Effector CD8-positive, alpha-beta T cell (primary cell): Measurements from ENCODE around the gene ADPRH.
"Not testable (repeated sequence)": the region's sequence is repeated elsewhere in the genome, so short reads cannot be mapped to it uniquely, and the experiment has no call there.

Source experiments
- DNase-seq: peaks from one replicate; lab custom pipeline; 2025; lab: John Stamatoyannopoulos, UW
- total RNA-seq, 4 experiments: gene quantifications; one replicate each; lab custom pipeline; 2026; lab: John Stamatoyannopoulos, UW

ADPRH gene
- total RNA-seq, result 1.5 to 10.9 (median 7.5) reads per million in 4 experiments

DNA sequence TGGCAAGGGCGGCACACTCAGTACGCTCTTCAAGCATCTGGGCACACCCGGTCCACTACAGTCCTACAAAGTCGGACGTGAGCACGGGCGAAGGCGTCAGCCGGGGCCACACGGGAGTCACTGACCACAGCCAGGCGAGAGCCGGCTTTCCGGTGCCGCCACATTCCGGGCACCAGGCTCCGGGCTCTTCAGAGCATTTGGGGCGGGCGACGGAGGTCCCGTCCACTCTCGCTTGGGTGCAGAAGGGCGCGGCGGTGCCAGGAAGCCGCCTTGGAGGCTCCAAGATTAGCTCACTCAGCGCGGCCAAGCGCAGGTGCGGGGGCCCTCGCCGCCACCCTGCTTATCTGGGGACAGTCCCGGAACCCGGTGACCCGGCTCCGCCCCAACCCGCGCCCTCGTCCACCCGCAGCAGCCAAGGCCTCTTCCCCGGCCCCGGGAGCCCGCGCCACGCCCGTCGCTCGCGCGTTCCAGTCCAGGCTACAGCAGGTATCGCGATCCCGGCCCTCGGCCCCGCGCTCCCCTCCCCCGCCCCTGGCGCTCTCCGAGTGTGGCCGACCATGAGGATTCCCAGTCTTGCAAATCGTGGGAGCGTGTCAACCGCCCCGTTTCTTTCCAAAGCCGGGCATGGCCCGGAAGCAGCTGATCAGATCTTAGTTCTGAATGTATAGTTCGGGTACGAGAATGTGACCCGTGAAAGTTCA lies at the start of gene ADPRH:
TSS of gene ADPRH (plus strand) at position 127 of the 701 bp plus-strand sequence. CDS start 2,678 bp downstream, outside the sequence.
- DNase-seq, result no peak

DNA sequence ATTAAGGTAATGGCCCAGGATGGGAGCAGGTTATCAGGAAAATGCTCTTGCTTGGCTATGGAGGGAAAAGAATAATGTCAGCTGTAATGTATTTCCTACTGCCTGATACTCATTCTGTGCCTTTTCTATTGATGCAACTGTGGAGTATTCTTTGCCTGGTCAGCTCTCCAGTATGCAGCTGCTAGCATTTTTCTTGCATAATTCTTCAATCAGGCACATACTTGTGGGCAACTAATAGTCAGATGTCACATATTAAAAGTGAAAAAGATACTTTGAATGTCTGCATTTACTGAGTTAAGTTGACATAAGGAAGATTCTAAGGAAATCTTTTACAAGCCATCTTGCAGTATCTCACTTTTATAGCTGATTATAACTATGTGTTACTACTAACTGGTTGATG lies 49.4 kb upstream of the ADPRH start:
- no peak for DNase-seq

DNA sequence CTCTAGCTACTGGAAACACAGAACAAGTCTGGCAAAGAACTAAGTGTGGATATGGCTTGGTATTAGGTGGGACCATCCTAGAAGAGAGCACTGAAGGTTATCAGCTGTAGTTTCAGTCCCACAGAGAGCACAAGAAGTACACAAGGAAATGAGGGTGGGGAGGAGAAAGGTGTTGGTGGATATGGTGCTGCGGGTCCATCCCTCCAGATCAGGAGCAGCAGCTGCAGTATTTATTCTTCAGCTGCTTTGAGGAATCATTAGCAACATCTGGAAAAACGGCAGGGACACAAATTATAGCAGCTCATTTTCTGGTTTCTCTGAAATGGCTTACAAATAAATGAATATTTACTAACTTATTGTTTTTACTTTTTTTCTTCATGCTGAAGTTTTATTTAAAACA lies 48.8 kb upstream of the ADPRH start:
- DNase-seq, result no peak

DNA sequence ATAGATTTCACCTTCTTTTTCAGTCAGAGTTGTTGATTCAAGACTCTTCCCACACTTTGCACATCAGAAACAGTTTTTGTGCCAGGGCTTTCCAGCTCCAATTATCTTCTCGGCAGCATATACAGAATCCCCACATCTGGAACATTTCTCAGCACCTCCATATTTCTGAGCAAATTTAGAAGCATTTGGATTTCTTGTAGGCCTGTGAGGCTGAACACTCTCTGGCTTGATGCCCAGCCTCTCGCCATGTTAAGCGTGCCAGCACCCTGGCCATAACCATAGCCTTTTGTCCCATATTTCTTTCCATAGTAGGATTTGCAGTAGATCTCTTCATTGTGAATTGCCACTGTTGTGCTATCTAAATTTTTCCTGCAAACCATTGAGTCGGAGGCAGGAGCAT lies 48.1 kb upstream of the ADPRH start:
- DNase-seq, result no peak

DNA sequence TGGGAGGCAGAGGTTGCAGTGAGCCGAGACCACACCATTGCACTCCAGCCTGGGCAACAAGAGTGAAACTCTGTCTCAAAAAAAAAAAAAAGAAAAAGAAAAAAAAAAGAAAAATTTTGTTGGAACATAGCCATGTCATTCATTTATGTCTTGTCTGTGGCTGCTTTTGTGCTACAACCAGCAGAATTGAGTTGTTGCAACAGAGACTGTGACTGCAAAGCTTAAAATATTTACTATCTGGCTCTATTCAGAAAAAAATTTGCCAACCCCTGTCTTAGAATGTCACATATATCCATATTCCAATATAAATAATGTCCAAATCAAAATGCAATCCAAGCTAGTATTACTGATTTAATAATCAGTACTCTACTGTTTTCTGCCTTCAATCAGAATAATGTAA lies 45.0 kb upstream of the ADPRH start:
- DNase-seq, result no peak

DNA sequence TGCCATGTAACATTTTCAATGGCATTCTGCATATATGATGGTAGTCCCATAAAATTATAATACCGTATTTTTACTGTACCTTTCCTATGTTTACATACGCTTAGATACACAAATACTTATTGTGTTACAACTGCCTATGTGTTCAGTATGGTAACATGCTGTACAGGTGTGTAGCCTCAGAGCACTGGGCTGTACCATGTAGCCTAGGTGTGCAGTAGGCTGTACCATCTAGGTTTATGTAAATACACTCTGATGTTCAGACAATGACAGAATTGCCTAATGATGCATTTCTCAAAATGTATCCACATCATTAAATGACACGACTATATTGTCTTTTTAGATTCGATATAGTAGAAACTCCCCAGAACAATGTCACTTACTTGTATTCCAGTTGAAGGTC lies 42.5 kb upstream of the ADPRH start:
- no peak for DNase-seq

DNA sequence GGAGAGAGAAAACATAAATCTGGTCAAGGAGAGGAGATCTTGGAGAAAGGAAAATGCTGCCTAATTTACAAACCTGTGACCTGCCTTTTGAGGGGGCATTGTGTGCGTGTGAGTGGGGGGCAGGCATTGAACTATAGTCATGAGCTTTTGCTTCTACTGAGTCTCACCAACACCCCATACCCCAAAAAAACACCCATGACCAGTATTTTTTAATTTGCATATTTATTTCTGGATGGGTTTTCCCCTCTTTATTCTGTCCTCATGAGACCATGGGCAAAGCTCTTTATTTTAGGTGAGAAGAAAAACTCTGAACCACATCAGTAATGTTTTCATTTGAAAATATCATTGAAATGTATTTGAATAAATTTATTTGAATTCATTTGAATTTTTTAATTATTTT lies 40.5 kb upstream of the ADPRH start:
- DNase-seq, result no peak

DNA sequence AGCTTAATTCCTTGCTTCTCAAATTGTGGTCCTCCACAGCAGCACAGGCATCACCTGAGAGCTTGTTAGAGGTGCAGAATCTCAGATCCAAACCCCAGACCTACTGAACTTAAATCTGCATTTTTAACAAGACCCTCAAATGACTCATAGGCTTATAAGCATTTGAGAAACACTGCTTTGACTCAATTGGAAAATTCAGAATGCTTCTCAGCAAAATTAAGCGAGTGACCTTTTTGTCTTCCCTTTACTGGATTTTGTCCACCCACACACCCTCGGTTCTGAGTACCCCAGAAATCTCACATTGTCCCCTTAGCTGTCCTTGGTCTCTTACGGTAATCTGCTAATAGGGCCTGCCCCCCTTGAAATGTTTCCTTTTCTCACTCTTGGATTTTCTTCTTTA lies 37.7 kb upstream of the ADPRH start:
- DNase-seq, result no peak

DNA sequence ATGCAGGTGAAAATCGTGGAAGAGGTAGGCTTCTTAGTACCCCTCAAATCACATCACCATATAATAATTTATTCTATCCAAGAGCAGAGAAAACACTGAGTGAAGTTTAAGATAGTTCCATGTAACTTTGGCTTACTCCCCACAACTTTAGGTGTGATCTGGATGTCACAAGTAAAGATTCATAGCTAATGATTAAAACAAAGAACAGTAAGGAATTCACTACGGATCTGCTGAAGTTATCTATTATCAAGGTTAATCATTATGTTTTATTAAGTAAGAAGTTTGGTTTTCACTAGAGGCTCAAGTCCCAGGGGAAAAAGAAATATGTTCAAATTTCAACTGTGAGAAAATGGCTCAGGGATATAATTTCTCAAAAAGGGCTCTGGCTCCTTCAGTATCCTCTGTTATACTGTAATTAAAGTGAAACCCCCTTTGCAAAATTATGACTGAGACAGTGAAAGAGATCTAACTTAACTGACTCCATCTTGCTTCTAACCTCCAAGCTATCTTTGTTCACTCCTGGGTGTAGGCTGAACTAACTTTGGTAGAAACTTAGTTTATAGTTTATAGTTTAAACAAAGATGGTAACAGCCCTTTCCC lies 37.0 kb upstream of the ADPRH start:
- DNase-seq, result no peak

DNA sequence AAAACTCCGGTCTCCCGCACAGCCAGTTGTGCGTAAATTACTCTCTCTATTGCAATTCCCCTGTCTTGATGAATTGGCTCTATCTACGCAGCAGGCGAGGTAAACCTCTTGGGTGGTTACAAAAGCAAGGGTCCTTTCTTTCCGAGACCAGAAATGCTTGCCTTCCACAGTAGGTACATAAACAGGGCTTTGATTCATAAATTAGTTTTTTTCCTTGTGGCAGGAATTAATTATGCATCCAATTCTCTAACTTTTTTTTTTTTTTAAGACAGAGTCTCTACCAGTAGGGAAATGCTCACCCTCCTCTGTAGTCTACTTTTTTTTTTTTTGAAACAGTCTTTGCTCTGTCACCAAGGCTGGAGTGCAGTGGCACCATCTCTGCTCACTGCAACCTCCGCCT lies 36.1 kb upstream of the ADPRH start:
- DNase-seq, result no peak

DNA sequence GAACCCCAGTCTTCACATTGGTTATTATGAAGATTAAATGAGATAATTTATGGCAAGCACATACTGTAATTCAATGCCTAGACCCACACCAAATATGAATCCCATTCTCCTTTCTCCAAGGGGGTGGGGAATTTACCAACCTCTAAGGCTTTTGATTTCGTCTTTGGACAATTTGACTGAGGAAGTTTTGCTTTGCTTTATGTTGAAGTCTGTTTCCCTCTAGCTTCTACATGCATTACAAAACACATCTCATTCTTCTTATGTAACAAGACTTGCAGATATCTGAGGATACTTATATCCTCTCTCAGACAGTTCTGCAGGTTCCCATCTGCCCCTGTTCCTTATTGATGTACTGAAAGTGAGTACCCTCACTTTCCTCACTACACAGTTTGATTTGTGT lies 32.1 kb upstream of the ADPRH start:
- DNase-seq, result no peak

DNA sequence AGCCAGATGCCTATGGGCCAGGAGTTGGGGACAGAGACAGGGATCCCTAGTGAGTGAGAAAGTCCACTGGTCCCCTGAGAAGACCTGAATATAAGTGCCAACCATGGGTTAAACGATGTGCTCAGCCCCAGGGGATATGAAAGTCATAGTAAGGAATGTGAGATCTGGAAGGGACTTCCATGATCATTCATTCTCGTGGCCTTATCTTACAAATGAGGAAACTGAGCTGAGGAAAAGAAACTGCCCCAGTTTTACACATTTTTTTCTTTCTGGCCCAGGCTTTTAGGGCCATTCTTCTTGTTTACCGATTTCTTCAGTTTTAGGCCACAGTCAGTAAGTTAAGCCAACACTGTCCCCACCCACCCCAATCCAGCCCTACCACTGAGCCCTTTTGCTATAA lies 31.0 kb upstream of the ADPRH start:
- no peak for DNase-seq

DNA sequence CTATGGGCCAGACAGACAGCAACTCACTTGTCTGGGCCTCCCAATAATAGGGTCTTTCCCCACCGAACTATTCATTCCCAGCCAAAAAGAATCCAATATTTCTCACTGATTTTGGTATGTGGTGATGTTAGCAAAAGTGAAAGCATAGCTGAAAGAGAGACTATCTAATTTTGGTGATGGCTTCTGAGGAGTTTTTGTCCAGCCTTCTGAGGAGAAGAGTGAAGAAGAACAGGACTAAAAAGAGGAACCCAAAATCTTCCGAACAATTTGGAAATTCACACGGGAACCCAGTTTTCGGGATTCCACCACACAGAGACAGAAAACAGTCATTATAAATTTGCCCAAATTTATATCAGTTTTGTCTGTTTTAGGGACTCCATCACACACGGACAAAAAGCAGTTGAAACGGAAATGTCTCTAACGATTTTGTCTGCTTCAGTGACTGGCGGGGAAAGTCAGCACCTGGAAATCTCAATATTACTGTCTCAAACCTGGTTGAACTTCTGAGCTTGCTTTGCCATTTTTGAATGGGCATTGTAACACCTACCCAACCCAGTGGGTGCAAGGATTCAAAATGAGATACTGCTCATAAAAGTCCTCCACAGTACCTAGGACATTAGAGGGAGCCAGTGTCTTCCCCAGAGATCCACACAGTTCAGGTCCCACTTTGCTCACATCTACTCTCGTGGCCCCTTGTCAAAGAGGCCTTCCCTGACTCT lies 28.9 kb upstream of the ADPRH start:
- DNase-seq, result no peak

DNA sequence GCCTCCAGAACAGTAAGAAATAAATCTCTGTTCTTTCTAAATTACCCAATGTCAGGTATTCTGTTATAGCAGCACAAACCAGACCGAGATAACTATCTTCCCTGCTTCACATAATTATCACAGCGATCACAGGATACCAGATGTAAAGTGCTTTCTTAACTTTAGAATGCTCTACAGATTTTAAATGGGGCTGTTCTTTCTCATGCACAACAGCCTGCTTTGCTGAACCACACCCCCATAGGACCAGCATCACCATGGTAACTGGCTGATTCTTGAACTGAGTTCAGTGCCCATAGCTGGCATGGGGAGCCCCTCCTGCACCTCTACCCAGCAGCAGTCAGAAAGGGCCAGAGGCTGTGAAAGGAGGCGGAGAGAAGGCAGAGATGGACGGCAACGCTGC lies 27.7 kb upstream of the ADPRH start:
- DNase-seq, result no peak

DNA sequence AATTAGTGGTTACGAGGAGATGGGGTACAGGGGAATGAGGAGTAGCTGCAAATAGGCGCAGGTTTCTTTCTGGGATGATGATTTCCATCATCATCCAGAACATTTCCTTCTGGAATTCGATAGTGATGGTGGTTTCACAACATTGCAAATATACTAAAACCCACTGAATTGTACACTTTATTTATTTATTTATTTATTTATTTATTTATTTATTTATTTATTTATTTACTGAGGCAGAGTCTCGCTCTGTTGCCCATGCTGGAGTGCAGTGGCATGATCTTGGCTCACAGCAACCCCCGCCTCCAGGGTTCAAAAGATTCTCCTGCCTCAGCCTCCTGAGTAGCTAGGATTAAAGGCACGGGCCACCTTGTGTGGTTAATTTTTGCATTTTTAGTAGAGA lies 26.4 kb upstream of the ADPRH start:
- DNase-seq, result not testable (repeated sequence)

DNA sequence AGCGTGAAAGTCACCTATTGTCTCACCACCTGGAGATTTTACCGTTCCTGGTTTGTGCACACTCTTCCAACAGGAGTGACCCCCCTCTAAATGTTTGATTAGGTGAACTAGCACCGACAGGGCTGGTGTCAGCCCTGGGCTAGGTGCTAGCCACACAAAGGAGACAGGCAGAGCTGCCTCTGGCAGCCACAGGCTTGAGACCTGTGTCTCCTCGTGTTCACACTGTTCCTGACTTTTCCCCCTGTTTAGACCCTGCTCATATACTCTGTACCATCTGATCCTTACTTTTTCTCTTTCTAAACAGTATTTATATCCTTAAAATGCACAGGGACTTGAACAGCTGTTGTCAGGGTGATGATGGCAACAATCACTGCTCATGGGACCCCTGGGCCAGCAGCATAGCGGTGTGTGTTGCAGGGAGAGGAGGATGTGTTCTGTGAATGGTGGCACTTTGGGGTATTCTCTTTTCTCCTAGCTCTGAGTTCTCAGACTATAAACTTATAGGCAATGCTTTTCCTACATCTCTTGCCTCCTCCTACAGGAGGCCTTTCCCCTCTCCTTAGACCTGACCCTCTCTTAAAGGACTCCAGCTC lies 25.4 kb upstream of the ADPRH start:
- no peak for DNase-seq

DNA sequence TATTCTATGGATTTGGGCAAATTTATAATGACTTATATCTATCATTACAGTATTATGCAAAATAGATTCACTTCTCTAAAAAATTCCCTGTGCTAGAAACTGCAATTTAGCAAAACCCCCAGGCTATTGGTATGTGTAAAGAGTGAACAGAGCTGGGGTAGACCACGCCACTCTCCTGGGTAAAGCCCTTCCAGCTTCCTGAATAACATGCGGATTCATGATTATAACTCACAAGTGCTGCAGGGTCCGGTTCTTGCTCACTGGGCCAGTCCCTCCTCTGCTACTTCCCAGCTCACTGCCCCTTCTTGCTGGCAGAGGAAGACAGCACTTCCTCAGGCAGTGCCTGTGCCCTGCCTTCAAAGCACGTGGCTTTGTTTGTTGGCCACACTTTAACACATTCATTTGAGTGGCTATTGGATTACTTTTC lies 24.0 kb upstream of the ADPRH start:
- no peak for DNase-seq

DNA sequence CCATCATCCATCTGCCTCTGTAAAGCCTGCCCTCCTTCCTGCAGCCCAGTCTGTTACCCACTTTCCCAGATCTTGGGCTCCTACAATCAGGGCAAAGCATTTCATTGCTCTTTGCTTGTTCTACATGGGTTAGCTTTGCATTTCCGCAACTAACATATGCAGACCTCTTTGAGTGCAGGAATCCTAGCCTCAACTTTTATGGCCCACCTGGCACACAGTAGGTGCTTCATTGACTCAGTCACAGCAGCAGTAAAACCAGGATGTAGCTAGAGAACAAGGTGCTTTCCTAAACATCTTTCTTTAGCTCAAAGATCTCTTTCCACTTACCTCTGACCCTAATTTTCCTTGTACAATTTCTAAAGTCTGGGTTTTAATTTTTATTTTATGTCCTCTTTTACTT lies 23.4 kb upstream of the ADPRH start:
- DNase-seq, result no peak

DNA sequence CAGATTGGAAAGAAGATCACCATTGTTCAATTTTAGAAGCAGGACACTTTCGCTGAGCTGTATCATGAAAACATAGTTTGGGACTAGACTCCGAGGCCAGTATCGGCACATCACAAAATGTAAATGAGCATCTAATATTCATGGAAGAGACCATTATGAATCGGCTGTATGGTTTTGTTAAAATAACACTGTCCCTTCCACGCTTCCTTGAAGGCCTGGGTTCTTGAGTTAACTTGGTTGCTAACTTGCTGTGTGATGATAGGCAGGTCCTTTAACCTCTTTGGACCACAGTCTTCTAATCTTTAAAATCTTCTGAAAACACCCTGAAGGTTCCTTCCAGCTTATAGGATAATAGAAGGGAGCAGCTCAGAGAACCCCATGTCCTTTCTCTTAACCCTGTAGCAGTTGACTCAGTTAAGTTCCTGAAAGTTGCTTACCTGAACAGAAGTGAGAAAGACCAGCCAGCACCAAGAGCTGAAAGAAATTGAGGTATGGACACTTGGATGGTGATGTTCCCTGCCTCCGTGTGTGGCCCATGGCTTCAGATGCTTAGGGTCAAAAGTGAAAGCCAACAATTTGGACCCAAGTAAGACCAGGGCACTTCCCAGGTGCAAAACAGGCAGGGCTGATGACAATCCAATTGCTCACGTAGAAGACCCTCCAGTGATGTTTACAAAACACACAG lies 22.0 kb upstream of the ADPRH start:
- DNase-seq, result no peak

DNA sequence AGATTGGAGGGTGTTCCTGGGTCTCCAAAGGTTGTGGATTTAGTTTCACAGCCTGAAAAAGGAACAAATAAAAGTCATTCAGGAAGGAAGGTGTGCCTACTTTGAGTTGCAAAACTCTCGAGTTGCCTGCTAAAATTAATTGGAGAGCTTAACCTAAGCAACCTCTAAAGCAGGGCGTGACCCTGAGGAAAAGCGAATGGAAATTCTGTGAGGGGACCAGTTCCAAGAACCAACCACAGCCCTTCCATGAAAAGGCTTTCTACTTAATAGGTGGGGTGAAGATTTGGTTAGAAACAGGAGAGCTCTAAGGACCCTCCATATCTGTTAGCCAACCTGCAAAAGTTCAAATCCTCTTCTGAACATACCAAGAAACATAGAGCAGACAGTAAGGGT lies 21.4 kb upstream of the ADPRH start:
- no peak for DNase-seq

DNA sequence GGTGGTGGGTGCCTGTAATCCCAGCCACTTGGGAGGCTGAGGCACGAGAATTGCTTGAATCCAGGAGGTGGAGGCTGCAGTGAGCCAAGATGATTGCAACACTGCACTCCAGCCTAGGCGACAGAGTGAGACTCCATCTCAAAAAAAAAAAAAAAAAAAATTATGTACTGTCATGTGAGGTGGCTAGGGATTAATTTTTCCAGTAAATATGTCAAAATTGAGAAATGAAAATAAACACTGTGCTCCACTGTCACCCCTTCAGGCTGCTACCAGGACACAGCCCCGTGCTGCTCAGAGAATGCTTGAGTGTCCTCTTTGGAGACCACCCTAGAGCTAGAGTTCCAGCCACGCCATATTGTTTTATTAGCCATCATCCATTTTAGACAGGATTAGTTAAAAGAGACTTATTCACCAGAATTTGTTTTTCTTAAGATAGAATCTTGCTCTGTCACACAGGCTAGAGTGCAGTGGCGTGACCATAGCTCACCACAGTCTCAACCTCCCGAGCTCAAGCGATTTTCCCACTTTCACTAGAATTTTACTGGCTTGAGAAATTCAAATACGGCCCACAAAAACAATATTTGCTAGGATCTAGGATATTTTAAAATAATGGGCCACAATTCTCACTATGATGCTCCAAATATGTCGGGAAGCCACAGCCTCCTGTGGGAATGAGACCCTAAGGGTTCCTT lies 20.5 kb upstream of the ADPRH start:
- no peak for DNase-seq
